PC-3 (cell line): ENCODE measurements around the gene THEMIS. TPM values are rescaled to one million over a fixed set of nuclear protein-coding genes. Genes with fewer than 3 reads are reported as not detected.
A peak's percentile ranks its signal among the peaks of the same experiment; 100 is the strongest.
"Not testable (repeated sequence)": the region's sequence is repeated elsewhere in the genome, so short reads cannot be mapped to it uniquely, and the experiment has no call there.

Experiments
- ATAC-seq: fragments of 200-7000 bp; cut with Tn5 transposase; 2 replicates; pipeline ENCODE4 v1.9.1; 2020; ENCODE audit warnings: mild to moderate bottlenecking, moderate library complexity
- BruUV-seq: library from RNA; stranded (reverse); fragments of 400-500 nt; replicated peaks from 2 replicates; lab custom pipeline; 2021; lab: Mats Ljungman, UMichigan
- CTCF ChIA-PET: fragments of 300-600 bp; sonication (Branson Sonifier 250); formaldehyde crosslinking; loops from one replicate; lab custom pipeline; 2022; ENCODE audit warnings: antibody characterized with exemption; lab: Charles Lee
- POLR2A ChIA-PET: fragments of 300-600 bp; sonication (Branson Sonifier 250); formaldehyde crosslinking; loops from one replicate; lab custom pipeline; 2022; ENCODE audit warnings: antibody characterized with exemption; ENCODE audit not compliant: unreplicated experiment; lab: Charles Lee
- DNase-seq: peaks from one replicate; pipeline ENCODE4 v3.0.0-alpha.2; 2015
- H2AFZ ChIP-seq: fragments of 300-600 bp; sonication (generic); 2 replicates; pipeline ENCODE4 v1.6.0; 2016; ENCODE audit warnings: antibody characterized with exemption, low read length
- H3F3A ChIP-seq: fragments of 300-600 bp; sonication (generic); one replicate; pipeline ENCODE4 v1.6.0; 2017; ENCODE audit warnings: antibody characterized with exemption, low read length, control low read depth, mild to moderate bottlenecking; ENCODE audit not compliant: unreplicated experiment
- H3K27ac ChIP-seq: fragments of 300-600 bp; sonication (generic); 2 replicates; pipeline ENCODE4 v1.5.1; 2016; ENCODE audit warnings: mild to moderate bottlenecking, low read length
- H3K27me3 ChIP-seq: fragments of 300-600 bp; sonication (generic); 2 replicates; pipeline ENCODE4 v1.6.1; 2016; ENCODE audit warnings: low read length, mixed read lengths
- H3K36me3 ChIP-seq: fragments of 300-600 bp; sonication (generic); 2 replicates; pipeline ENCODE4 v1.6.1; 2016; ENCODE audit warnings: low read depth, mixed run types, low read length, mixed read lengths
- H3K4me1 ChIP-seq: fragments of 300-600 bp; sonication (generic); 2 replicates; pipeline ENCODE4 v1.5.1; 2016; ENCODE audit warnings: low read length; ENCODE audit not compliant: insufficient read depth
- H3K4me2 ChIP-seq: fragments of 300-600 bp; sonication (generic); 2 replicates; pipeline ENCODE4 v1.6.0; 2016; ENCODE audit warnings: low read length
- H3K4me3 ChIP-seq: fragments of 300-600 bp; sonication (generic); 2 replicates; pipeline ENCODE4 v1.5.1; 2016; ENCODE audit warnings: mild to moderate bottlenecking, low read length, mixed read lengths
- H3K79me2 ChIP-seq: fragments of 300-600 bp; sonication (generic); 2 replicates; pipeline ENCODE4 v1.6.1; 2017; ENCODE audit warnings: low read length, mixed read lengths
- H3K9ac ChIP-seq: fragments of 300-600 bp; sonication (generic); 2 replicates; pipeline ENCODE4 v1.6.0; 2016; ENCODE audit warnings: mild to moderate bottlenecking, low read length
- H3K9me2 ChIP-seq: fragments of 300-600 bp; sonication (generic); replicated peaks from 2 replicates; pipeline ENCODE4 v1.6.1; 2016; ENCODE audit warnings: mixed run types, low read length, mixed read lengths
- H3K9me3 ChIP-seq: fragments of 300-600 bp; sonication (generic); 2 replicates; pipeline ENCODE4 v1.6.1; 2016; ENCODE audit warnings: low read length, mixed read lengths
- H4K20me1 ChIP-seq: fragments of 300-600 bp; sonication (generic); 2 replicates; pipeline ENCODE4 v1.6.1; 2016; ENCODE audit warnings: low read length, mixed read lengths
- EZH2 ChIP-seq: fragments of 300-600 bp; sonication (generic); IDR thresholded peaks from one replicate; pipeline ENCODE4 v1.6.1; 2017; ENCODE audit warnings: antibody characterized with exemption, mild to moderate bottlenecking, low read length; ENCODE audit not compliant: unreplicated experiment
- EZH2phosphoT487 ChIP-seq: fragments of 300-600 bp; sonication (generic); IDR thresholded peaks from 2 replicates; pipeline ENCODE4 v1.6.1; 2018; ENCODE audit warnings: mild to moderate bottlenecking, antibody characterized with exemption, low read length, borderline replicate concordance
- intact Hi-C: fragments of 100-400 bp; cut with micrococcal nuclease; formaldehyde crosslinking; loops from 2 replicates; pipeline ENCODE4 v1.9.0; 2023
- total RNA-seq: library from RNA; depleted of rRNA; stranded (reverse); fragments of >200 nt; gene quantifications from 2 replicates; pipeline ENCODE4 v1.2.3, GENCODE V29; 2014
- TF ChIP-seq, protein P1 (sequence below): fragments of 300-600 bp; sonication (generic); conservative IDR thresholded peaks from 2 replicates; pipeline ENCODE4 v1.5.1; 2017; ENCODE audit warnings: antibody characterized with exemption, low read depth, mild to moderate bottlenecking, low read length

Gene THEMIS
- total RNA-seq, 1 experiment from 2014 or later: not detected

GRCh38 chr6:127691146-127691545 is 209.7 kb downstream of the THEMIS start:
- H3K4me1 ChIP-seq: no peaks in the 10 kb centered on the region
- H3K9ac ChIP-seq: no peak overlapping the region
- no peaks in the 10 kb centered on the region for H3F3A ChIP-seq
- no peaks in the 10 kb centered on the region for H3K27me3 ChIP-seq
- no peaks in the 10 kb centered on the region for H3K9me2 ChIP-seq
- intact Hi-C loops: loop anchor here (2.0 kb wide), 2 partner anchors 48 to 84 kb away; no protein-coding TSS in a partner anchor
- H3K27ac ChIP-seq: no peak overlapping the region
- H3K79me2 ChIP-seq: no peaks in the 10 kb centered on the region
- H3K9me3 ChIP-seq: no peaks in the 10 kb centered on the region
- no peaks in the 10 kb centered on the region for H3K36me3 ChIP-seq
- no peak overlapping the region for H2AFZ ChIP-seq
- DNase-seq (no peak), ATAC-seq (no peak)
- TF ChIP-seq EZH2phosphoT487 (no peak), EZH2 (no peak)
- TF ChIP-seq, protein P1, sequence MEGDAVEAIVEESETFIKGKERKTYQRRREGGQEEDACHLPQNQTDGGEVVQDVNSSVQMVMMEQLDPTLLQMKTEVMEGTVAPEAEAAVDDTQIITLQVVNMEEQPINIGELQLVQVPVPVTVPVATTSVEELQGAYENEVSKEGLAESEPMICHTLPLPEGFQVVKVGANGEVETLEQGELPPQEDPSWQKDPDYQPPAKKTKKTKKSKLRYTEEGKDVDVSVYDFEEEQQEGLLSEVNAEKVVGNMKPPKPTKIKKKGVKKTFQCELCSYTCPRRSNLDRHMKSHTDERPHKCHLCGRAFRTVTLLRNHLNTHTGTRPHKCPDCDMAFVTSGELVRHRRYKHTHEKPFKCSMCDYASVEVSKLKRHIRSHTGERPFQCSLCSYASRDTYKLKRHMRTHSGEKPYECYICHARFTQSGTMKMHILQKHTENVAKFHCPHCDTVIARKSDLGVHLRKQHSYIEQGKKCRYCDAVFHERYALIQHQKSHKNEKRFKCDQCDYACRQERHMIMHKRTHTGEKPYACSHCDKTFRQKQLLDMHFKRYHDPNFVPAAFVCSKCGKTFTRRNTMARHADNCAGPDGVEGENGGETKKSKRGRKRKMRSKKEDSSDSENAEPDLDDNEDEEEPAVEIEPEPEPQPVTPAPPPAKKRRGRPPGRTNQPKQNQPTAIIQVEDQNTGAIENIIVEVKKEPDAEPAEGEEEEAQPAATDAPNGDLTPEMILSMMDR: no peak
- no peak overlapping the region for H3K4me2 ChIP-seq
- no TSS peak for BruUV-seq
- ChIA-PET POLR2A (no interaction called here), CTCF (no interaction called here)
- H3K4me3 ChIP-seq: no peak overlapping the region
- no peaks in the 10 kb centered on the region for H4K20me1 ChIP-seq

GRCh38 chr6:127690588-127690987 is 210.3 kb downstream of the THEMIS start:
- no peak overlapping the region for H3K4me3 ChIP-seq
- no TSS peak for BruUV-seq
- DNase-seq (no peak), ATAC-seq (no peak)
- no peak overlapping the region for H2AFZ ChIP-seq
- no peaks in the 10 kb centered on the region for H3K4me1 ChIP-seq
- H3K27me3 ChIP-seq: no peaks in the 10 kb centered on the region
- H3K79me2 ChIP-seq: no peaks in the 10 kb centered on the region
- no peaks in the 10 kb centered on the region for H4K20me1 ChIP-seq
- H3K27ac ChIP-seq: no peak overlapping the region
- intact Hi-C loops: loop anchor here (1.0 to 2.0 kb wide), 3 partner anchors 48 to 136 kb away; no protein-coding TSS in a partner anchor
- no peaks in the 10 kb centered on the region for H3K9me2 ChIP-seq
- ChIA-PET POLR2A (interaction anchor here (0.6 kb wide), 1 partner anchor 158 kb away, joined by 3 read pairs; no protein-coding TSS in a partner anchor), CTCF (interaction anchor here (0.5 to 1.2 kb wide), 3 partner anchors 82 to 139 kb away, joined by 3 to 4 read pairs (median 3); no protein-coding TSS in a partner anchor)
- no peaks in the 10 kb centered on the region for H3K36me3 ChIP-seq
- H3K9ac ChIP-seq: no peak overlapping the region
- no peak overlapping the region for H3K4me2 ChIP-seq
- no peaks in the 10 kb centered on the region for H3F3A ChIP-seq
- TF ChIP-seq, protein P1: no peak
- TF ChIP-seq EZH2phosphoT487 (no peak), EZH2 (no peak)
- no peaks in the 10 kb centered on the region for H3K9me3 ChIP-seq

GRCh38 chr6:127690092-127690491 is 210.8 kb downstream of the THEMIS start:
- Histone ChIP-seq H3F3A (no peaks in the 10 kb centered on the region), H3K9ac (no peak overlapping the region), H3K4me3 (no peak overlapping the region), H3K9me2 (no peaks in the 10 kb centered on the region), H3K79me2 (no peaks in the 10 kb centered on the region), H3K4me1 (no peaks in the 10 kb centered on the region), H2AFZ (no peak overlapping the region), H3K27me3 (no peaks in the 10 kb centered on the region), H4K20me1 (no peaks in the 10 kb centered on the region), H3K4me2 (no peak overlapping the region), H3K27ac (no peak overlapping the region), H3K36me3 (no peaks in the 10 kb centered on the region), H3K9me3 (no peaks in the 10 kb centered on the region)
- CTCF ChIA-PET: interaction anchor here (0.5 to 1.2 kb wide), 5 partner anchors 48 to 1076 kb away, joined by 3 to 5 read pairs (median 3); no protein-coding TSS in a partner anchor
- POLR2A ChIA-PET: interaction anchor here (0.6 kb wide), 1 partner anchor 158 kb away, joined by 3 read pairs; no protein-coding TSS in a partner anchor
- intact Hi-C loops: loop anchor here (1.0 to 2.0 kb wide), 3 partner anchors 47 to 136 kb away; no protein-coding TSS in a partner anchor
- BruUV-seq: no TSS peak
- TF ChIP-seq, protein P1: peak; percentile 66
- TF ChIP-seq EZH2 (no peak), EZH2phosphoT487 (no peak)
- ATAC-seq (peak; percentile 37; the same call in 1 of the 2 replicates), DNase-seq (peak; percentile 40)

DNA sequence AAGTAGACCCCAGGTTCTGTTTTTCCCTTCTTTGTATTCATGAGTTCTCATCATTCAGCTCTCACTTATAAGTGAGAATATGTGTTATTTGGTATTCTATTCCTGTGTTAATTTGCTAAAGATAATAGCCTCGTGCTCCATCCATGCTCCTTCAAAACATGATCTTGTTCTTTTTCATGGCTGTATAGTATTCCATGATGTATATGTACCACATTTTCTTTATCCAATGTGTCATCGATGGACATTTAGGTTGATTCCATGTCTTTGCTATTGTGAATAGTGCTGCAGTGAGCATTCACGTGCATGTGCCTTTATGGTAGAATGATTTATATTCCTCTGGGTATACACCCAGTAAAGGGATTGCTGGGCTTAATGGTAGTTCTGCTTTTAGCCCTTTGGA is 213.4 kb downstream of the THEMIS start:
- DNase-seq, H3K79me2 ChIP-seq, H2AFZ ChIP-seq, H3K4me2 ChIP-seq, H3K4me3 ChIP-seq, BruUV-seq, H3K9ac ChIP-seq, intact Hi-C loops, H3K27ac ChIP-seq, H4K20me1 ChIP-seq, POLR2A ChIA-PET, H3K36me3 ChIP-seq, H3K4me1 ChIP-seq, H3F3A ChIP-seq, CTCF ChIA-PET, H3K9me3 ChIP-seq, H3K9me2 ChIP-seq, ATAC-seq: not testable (repeated sequence)
- peaks cover 21% of the 10 kb centered on the region for H3K27me3 ChIP-seq
